HepG2 (cell line): ENCODE measurements around the gene SLC15A1. TPM values are rescaled to one million over a fixed set of nuclear protein-coding genes. Genes with fewer than 3 reads are reported as not detected.

Source experiments
- ATAC-seq: fragments of 200-7000 bp; cut with Tn5 transposase; 3 replicates; pipeline ENCODE4 v1.9.1; 2020; ENCODE audit warnings: mild to moderate bottlenecking, moderate library complexity
- BruUV-seq: library from RNA; stranded (reverse); fragments of 400-500 nt; replicated peaks from 2 replicates; lab custom pipeline; 2021; lab: Mats Ljungman, UMichigan
- CTCF ChIA-PET: fragments of 300-600 bp; formaldehyde crosslinking; extraction: SDS; loops from one replicate; lab custom pipeline; 2021; ENCODE audit warnings: low total read pairs, inconsistent platforms, low intra/inter-chr PET ratio; lab: Yijun Ruan, JAX
- POLR2A ChIA-PET: fragments of 350-600 bp; sonication (Branson Sonifier 250); formaldehyde crosslinking; loops from one replicate; lab custom pipeline; 2020; ENCODE audit warnings: antibody characterized with exemption, inconsistent platforms; lab: Yijun Ruan, JAX
- DNase-seq: peaks from one replicate; pipeline ENCODE4 v3.0.0-alpha.2; 2015; ENCODE audit warnings: low spot score
- FAIRE-seq: peaks from 3 replicates; lab custom pipeline; 2011; peaks lifted over from hg19 to GRCh38; lab: Jason Lieb, UNC
- H2AFZ ChIP-seq: one replicate; pipeline ENCODE4 v1.6.1; 2011; ENCODE audit warnings: low read length, inconsistent platforms
- H3K27ac ChIP-seq: fragments of 300-600 bp; 3 replicates; pipeline ENCODE4 v1.8.0; 2011; ENCODE audit warnings: mixed run types, mild to moderate bottlenecking, mixed read lengths, low read length, inconsistent platforms; ENCODE audit not compliant: insufficient read depth; ENCODE audit errors: extremely low read length
- H3K27me3 ChIP-seq, 2 experiments: fragments of 200-600 bp in 1 of 2; 2 replicates in 1 of 2; 3 replicates in 1 of 2; pipeline versions ENCODE4 v1.6.0 to v1.8.0; 2011; ENCODE audit warnings: low read length in 2 of 2, mild to moderate bottlenecking in 2 of 2, moderate library complexity in 2 of 2, inconsistent platforms in 1 of 2; ENCODE audit not compliant: insufficient read depth in 2 of 2, control insufficient read depth in 1 of 2
- H3K36me3 ChIP-seq, 2 experiments: fragments of 200-600 bp in 1 of 2; replicated peaks in 1 of 2; 2 replicates in 1 of 2; 3 replicates in 1 of 2; pipeline versions ENCODE4 v1.5.1 to v1.8.0; 2011; ENCODE audit warnings: low read length in 2 of 2, inconsistent platforms in 1 of 2; ENCODE audit not compliant: insufficient read depth in 2 of 2, control insufficient read depth in 1 of 2
- H3K4me1 ChIP-seq: 2 replicates; pipeline ENCODE4 v1.5.1; 2012; ENCODE audit warnings: low read length, inconsistent platforms; ENCODE audit not compliant: insufficient read depth
- H3K4me2 ChIP-seq: 2 replicates; pipeline ENCODE4 v1.6.0; 2011; ENCODE audit warnings: low read depth, low read length, inconsistent platforms
- H3K4me3 ChIP-seq, 3 experiments: fragments of 200-600 bp in 1 of 3; sonication (generic), shearing (Covaris generic) in 1 of 3; replicated peaks in 1 of 3; 2 replicates each; pipeline ENCODE4 v1.5.1; 2011 to 2016; ENCODE audit warnings: low read length in 3 of 3, inconsistent platforms in 2 of 3, low read depth in 2 of 3, mild to moderate bottlenecking in 2 of 3, control low read depth in 1 of 3, mixed read lengths in 1 of 3; ENCODE audit not compliant: insufficient read depth in 1 of 3
- H3K79me2 ChIP-seq: one replicate; pipeline ENCODE4 v1.6.1; 2011; ENCODE audit warnings: low read length, inconsistent platforms; ENCODE audit not compliant: insufficient read depth
- H3K9ac ChIP-seq: 2 replicates; pipeline ENCODE4 v1.6.0; 2011; ENCODE audit warnings: mild to moderate bottlenecking, low read depth, low read length, inconsistent platforms; ENCODE audit not compliant: insufficient read depth
- H3K9me3 ChIP-seq: 2 replicates; pipeline ENCODE4 v1.5.1; 2012; ENCODE audit warnings: mild to moderate bottlenecking, low read length
- H4K20me1 ChIP-seq: 2 replicates; pipeline ENCODE4 v1.6.0; 2011; ENCODE audit warnings: inconsistent platforms, mild to moderate bottlenecking, low read length, moderate library complexity; ENCODE audit not compliant: insufficient read depth
- HOMEZ ChIP-seq: IDR thresholded peaks from 2 replicates; pipeline ENCODE4 v1.6.1; 2016; ENCODE audit warnings: low read depth
- MAFK ChIP-seq, 2 experiments: IDR thresholded peaks in 1 of 2; conservative IDR thresholded peaks in 1 of 2; 2 replicates each; pipeline ENCODE4 v1.6.1; 2011; ENCODE audit warnings: improper control_type of control experiment in 2 of 2, low read length in 2 of 2
- MTERF4 ChIP-seq: sonication (generic); formaldehyde crosslinking; IDR thresholded peaks from 2 replicates; pipeline ENCODE4 v1.8.0; 2023; ENCODE audit warnings: mild to moderate bottlenecking, missing genetic modification reagents
- NR0B2 ChIP-seq: sonication (generic); formaldehyde crosslinking; IDR thresholded peaks from 2 replicates; pipeline ENCODE4 v1.4.0; 2020; ENCODE audit warnings: mild to moderate bottlenecking, missing genetic modification reagents
- ZKSCAN1 ChIP-seq: fragments of 150-350 bp; IDR thresholded peaks from 2 replicates; pipeline ENCODE4 v1.6.1; 2014; ENCODE audit warnings: low read length
- WGBS: methylation state at CpG from one replicate; pipeline ENCODE4 v1.1.6; 2017; ENCODE audit warnings: low lambda C conversion rate; 5-methylcytosine and 5-hydroxymethylcytosine counted together
- in situ Hi-C: cut with HindIII; loops from 2 replicates; pipeline ENCODE4 v1.10.0; 2017; ENCODE audit warnings: low pct_unique_long_range_greater_than_20kb; ENCODE audit not compliant: extremely low pct_ligation_motif_present
- intact Hi-C: fragments of 100-400 bp; cut with micrococcal nuclease; formaldehyde crosslinking; loops from one replicate; pipeline ENCODE4 v1.10.0; 2022; ENCODE audit not compliant: unreplicated experiment
- polyA plus RNA-seq, 8 experiments: library from polyadenylated mRNA; depleted of rRNA in 3 of 8; stranded (reverse) in 7 of 8; unstranded in 1 of 8; fragments of >200 nt; fragmentation: Illumina TruSeq in 4 of 8; extraction: Trizol in 4 of 8; gene quantifications; 2 replicates each; pipeline versions ENCODE4 v1.2.1 to v1.2.3, GENCODE V29; 2011 to 2016; ENCODE audit warnings: low read depth in 4 of 8, missing spikeins in 1 of 8, mixed read lengths in 1 of 8; ENCODE audit not compliant: insufficient read depth in 1 of 8
- total RNA-seq, 5 experiments: library from RNA; depleted of rRNA; stranded (reverse); fragments of >200 nt; fragmentation: Illumina TruSeq; extraction: Trizol; gene quantifications; 2 replicates each; pipeline ENCODE4 v1.2.3, GENCODE V29; 2016; ENCODE audit warnings: low read depth in 1 of 5

SLC15A1 gene
- total and polyA plus RNA-seq, 2 of the 13 experiments (the other 11 are each of a cell fraction or from before 2014, with no cell fraction given) = 0.17 to 0.20 TPM

- TF ChIP-seq ZKSCAN1 (no peak), NR0B2 (CRISPR knock-in tag) (no peak), HOMEZ (CRISPR knock-in tag) (no peak)
These were observed 64.1 kb downstream of the SLC15A1 start (continued) for GRCh38 chr13:98688373-98688772.

GRCh38 chr13:98687319-98687718 is 65.2 kb downstream of the SLC15A1 start:
- Histone ChIP-seq H4K20me1 (no peaks in the 10 kb centered on the region), H3K9ac (no peak overlapping the region), H3K9me3 (no peaks in the 10 kb centered on the region)
- 49% methylated on average over 5 of the region's 5 CpGs for WGBS
- peak; percentile 43 to 73; a peak in 3 of 4 replicates for TF ChIP-seq MAFK (conservative IDR thresholded peaks at IDR 0.05 in 1 of 2, IDR thresholded peaks at IDR 0.05 in 1 of 2; ENCODE audit: low read length in 2 of 2)
- no peak for TF ChIP-seq MTERF4 (CRISPR knock-in tag)
- TF ChIP-seq, all 625 proteins: peak for 1
- in situ Hi-C loops = no loop called here
- Histone ChIP-seq H3K79me2 (no peaks in the 10 kb centered on the region), H3K4me1 (no peaks in the 10 kb centered on the region), H3K4me3 (no peak overlapping the region), H3K4me2 (no peak overlapping the region), H3K27ac (no peak overlapping the region), H2AFZ (no peak overlapping the region), H3K27me3 (no peaks in the 10 kb centered on the region), H3K36me3 (no peaks in the 10 kb centered on the region)
- ATAC-seq (no peak), DNase-seq (no peak), FAIRE-seq (no peak)
- intact Hi-C loops = no loop called here
- BruUV-seq = no TSS peak
- ChIA-PET CTCF (no interaction called here), POLR2A (no interaction called here)
